Measurements from ENCODE around the gene CLCN1.

CLCN1 gene

GRCh38 chr7:143361552-143362130 is 45.7 kb downstream of the CLCN1 start:
- in situ Hi-C loops (cut with MboI; ENCODE audit: low sequenced_read_pairs): no loop called here

GRCh38 chr7:143362131-143363015 is 46.5 kb downstream of the CLCN1 start, which contains the start of gene FAM131B:
Gene FAM131B, minus strand, starts transcription at chr7:143362713. Its CDS starts 110 bp downstream, at chr7:143362603.
- in situ Hi-C loops (cut with MboI; ENCODE audit: low sequenced_read_pairs): no loop called here

DNA sequence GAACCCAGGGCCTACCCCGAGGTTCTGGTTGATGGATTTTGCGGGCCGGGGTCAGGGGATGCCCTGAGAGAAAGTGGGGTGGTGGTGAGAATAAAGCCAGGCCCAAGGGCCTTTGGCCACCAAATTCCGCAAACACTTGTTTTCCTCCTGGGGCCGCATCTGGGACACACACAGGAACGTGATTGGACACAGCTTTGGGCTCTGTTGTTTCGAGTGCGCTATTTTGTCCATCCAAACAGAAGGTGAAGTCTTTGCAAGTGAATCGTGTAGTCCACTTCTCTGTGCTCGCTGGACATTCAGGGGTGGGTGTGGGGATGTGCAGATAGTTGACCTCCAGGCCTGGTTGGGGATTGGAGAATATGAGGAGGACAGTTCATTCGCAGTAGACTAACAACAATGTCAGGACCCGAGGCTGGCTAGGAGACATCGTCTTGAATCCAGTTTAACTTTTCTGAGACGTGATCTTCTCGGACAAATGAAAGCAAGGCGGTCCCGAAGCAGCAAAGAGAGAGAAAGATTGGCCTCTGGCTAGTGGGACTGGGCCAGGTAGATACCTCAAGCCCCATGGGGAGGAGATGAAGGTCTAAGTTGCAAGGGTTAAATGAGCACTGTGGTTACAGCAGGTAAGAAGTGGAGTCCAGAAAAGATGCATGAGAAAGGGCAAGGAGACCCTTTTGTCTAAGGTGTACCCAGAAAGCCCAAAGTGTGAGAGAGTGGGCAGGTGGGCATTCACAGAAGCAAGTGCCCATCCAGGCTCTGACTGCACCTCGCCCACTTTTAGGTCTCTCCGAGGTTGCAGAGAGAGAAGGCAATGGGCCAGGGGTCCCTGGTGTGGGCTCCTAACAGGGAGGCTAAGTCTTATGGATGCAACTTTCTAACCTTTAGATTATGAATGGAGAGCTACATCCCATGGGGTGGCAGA is 47.4 kb downstream of the CLCN1 start:
- in situ Hi-C loops (cut with MboI; ENCODE audit: low sequenced_read_pairs): no loop called here

- in situ Hi-C loops (cut with MboI; ENCODE audit: low sequenced_read_pairs): no loop called here
Measured at GRCh38 chr7:143367972-143368371, 52.1 kb downstream of the CLCN1 start.

DNA sequence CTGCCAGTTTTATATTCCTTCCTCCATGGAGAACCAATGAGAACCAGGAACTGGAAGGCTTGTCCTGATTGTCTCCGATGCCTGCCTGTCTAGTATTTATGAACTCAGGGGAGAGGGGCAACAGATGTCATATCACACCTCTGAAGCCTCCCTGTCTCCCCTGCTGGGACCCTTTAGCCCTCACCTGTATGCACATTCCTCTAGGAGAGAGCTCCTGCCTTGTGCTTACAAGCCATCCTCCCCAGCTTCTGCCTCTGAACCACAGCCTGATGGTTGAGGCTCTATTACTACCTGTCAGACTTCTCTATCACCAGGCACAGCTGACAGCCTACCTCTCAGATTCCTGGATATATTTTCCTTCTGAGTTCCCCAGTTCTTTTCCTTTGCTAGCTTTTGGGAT is 52.5 kb downstream of the CLCN1 start:
- in situ Hi-C loops (cut with MboI; ENCODE audit: low sequenced_read_pairs): no loop called here

GRCh38 chr7:143369678-143370651 is 54.1 kb downstream of the CLCN1 start:
- in situ Hi-C loops (cut with MboI; ENCODE audit: low sequenced_read_pairs): no loop called here

DNA sequence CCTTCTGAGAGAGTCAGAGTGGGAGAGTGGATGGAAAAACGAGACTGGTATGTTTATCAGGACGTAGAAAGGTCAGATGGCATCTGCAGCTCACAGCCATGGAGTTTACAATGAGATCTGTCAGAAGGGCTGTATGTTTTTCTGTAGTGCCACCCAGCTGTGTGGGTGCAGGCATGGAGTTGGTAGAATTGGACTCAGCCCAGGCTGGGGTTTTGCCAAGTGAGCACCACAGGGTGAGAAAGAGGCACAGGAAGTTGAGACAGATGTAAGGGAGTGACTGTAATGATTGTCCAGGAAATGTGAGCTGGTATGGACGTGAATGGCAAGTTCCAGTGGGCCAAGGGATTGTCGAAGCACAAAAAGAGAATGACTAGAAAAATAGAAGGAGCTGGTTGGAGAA is 56.2 kb downstream of the CLCN1 start:
- in situ Hi-C loops (cut with MboI; ENCODE audit: low sequenced_read_pairs): no loop called here

- in situ Hi-C loops (cut with MboI; ENCODE audit: low sequenced_read_pairs): no loop called here
Measured at GRCh38 chr7:143373255-143373794, 57.4 kb downstream of the CLCN1 start.

- in situ Hi-C loops (cut with MboI; ENCODE audit: low sequenced_read_pairs): no loop called here
Measured at GRCh38 chr7:143374561-143374960, 58.6 kb downstream of the CLCN1 start.

GRCh38 chr7:143375298-143376034 is 59.6 kb downstream of the CLCN1 start:
- in situ Hi-C loops (cut with MboI; ENCODE audit: low sequenced_read_pairs): no loop called here

DNA sequence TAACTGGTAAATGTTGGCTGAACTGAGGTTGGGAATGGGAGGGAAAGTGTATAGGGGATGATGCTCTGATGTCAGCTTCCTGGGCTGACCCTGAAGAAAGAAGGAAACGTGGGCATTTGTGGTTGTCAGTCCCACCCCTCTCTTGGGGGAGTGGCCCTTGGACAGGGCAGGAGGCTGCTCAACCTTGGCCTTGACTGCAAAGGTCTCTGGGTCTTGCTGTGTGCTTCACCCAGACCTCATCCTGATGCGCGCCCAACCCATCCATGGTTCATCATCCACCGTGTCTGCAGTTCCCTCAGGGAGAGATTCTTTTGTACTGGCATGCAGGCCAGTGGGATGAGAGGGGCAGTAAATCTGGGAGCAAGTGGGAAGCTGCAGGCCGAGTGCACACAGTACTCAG is 60.5 kb downstream of the CLCN1 start:
- in situ Hi-C loops (cut with MboI; ENCODE audit: low sequenced_read_pairs): no loop called here

- in situ Hi-C loops (cut with MboI; ENCODE audit: low sequenced_read_pairs): no loop called here
Measured at GRCh38 chr7:143379611-143380259, 63.8 kb downstream of the CLCN1 start.

DNA sequence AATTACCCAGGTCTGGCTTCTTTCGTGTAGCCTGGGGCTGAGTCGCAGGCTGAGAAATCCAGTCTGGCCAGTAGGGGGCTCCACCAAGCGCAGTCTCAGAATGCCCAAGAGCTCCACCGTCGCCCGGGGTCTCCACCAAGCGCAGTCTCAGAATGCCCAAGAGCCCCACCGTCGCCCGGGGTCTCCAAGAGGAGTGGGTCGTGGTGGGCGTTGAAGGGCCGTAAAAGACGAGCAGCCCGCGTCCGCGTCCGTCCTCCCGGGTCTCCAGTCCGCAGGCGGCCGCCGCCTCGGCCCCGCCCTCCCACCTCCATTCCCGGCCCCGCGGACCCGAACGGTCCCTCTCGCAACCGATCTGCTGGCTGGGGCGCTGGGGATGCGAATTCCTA is 64.3 kb downstream of the CLCN1 start:
- in situ Hi-C loops (cut with MboI; ENCODE audit: low sequenced_read_pairs): no loop called here

- in situ Hi-C loops (cut with MboI; ENCODE audit: low sequenced_read_pairs): no loop called here
Measured at GRCh38 chr7:143380646-143381426, 64.9 kb downstream of the CLCN1 start, which contains the start of gene ZYX. Gene ZYX, plus strand, starts transcription at chr7:143381345. Its CDS starts 227 bp downstream, at chr7:143381572.

DNA sequence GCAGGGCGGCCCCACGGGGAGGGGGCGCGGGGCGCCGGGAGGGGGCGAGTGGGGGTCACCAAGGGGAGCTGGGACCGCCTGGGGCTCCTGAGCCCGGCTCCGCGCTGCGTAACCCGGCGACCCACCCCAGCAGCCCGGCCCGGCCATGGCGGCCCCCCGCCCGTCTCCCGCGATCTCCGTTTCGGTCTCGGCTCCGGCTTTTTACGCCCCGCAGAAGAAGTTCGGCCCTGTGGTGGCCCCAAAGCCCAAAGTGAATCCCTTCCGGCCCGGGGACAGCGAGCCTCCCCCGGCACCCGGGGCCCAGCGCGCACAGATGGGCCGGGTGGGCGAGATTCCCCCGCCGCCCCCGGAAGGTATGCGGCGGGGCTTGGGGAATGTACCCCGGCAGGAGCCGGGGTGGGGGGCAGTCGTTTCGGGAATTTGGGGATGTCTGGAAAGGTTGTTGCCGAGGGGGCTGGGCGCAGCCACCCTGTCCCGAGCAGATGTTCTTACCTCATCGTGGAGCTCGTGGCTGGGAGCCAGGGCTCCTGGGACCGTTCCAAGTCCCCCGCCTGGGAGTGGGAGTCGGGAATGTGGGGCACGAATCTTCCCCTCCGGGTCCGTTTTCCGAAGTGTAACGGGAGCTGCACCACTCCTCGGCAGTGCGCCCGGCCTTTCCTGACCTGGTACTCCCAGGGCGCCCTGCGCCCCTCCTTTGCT is 65.7 kb downstream of the CLCN1 start:
- in situ Hi-C loops (cut with MboI; ENCODE audit: low sequenced_read_pairs): no loop called here

- in situ Hi-C loops (cut with MboI; ENCODE audit: low sequenced_read_pairs): no loop called here
Measured at GRCh38 chr7:143382126-143382790, 66.3 kb downstream of the CLCN1 start.
